NCI-H748 treated with DMSO at 0.1 percent for 48 hours (cell line): ENCODE data around the gene FBXL7.
"Not testable (repeated sequence)": the region's sequence is repeated elsewhere in the genome, so short reads cannot be mapped to it uniquely, and the experiment has no call there.

Experiments
- DNase-seq: peaks from one replicate; lab custom pipeline; 2025; lab: John Stamatoyannopoulos, UW

FBXL7 gene

GRCh38 chr5:15823398-15823797, 323.4 kb downstream of the FBXL7 start:
- DNase-seq, result no peak

GRCh38 chr5:15827741-15828140, 327.8 kb downstream of the FBXL7 start:
- no peak for DNase-seq

- DNase-seq, result no peak
These were observed 331.4 kb downstream of the FBXL7 start for GRCh38 chr5:15831408-15831807.

- no peak for DNase-seq
These were observed 333.4 kb downstream of the FBXL7 start for GRCh38 chr5:15833365-15833764.

GRCh38 chr5:15834596-15835245, 334.7 kb downstream of the FBXL7 start:
- no peak for DNase-seq

GRCh38 chr5:15835514-15835913, 335.5 kb downstream of the FBXL7 start:
- no peak for DNase-seq

GRCh38 chr5:15837551-15838289, 337.7 kb downstream of the FBXL7 start:
- no peak for DNase-seq

GRCh38 chr5:15844253-15844652, 344.3 kb downstream of the FBXL7 start:
- no peak for DNase-seq

- DNase-seq, result no peak
These were observed 344.9 kb downstream of the FBXL7 start for GRCh38 chr5:15844871-15845270.

- no peak for DNase-seq
These were observed 350.6 kb downstream of the FBXL7 start for GRCh38 chr5:15850536-15850935.

GRCh38 chr5:15850939-15851341, 351.0 kb downstream of the FBXL7 start:
- DNase-seq, result peak; percentile 32

GRCh38 chr5:15852217-15852616, 352.2 kb downstream of the FBXL7 start:
- DNase-seq, result no peak

- no peak for DNase-seq
These were observed 353.0 kb downstream of the FBXL7 start for GRCh38 chr5:15852949-15853348.

- DNase-seq, result no peak
These were observed 358.3 kb downstream of the FBXL7 start for GRCh38 chr5:15858326-15858725.

- DNase-seq, result no peak
These were observed 364.7 kb downstream of the FBXL7 start for GRCh38 chr5:15864536-15865215.

- not testable (repeated sequence) for DNase-seq
These were observed 372.3 kb downstream of the FBXL7 start for GRCh38 chr5:15872259-15872658.

GRCh38 chr5:15877914-15878313, 377.9 kb downstream of the FBXL7 start:
- no peak for DNase-seq

GRCh38 chr5:15880201-15880600, 380.2 kb downstream of the FBXL7 start:
- no peak for DNase-seq

- DNase-seq, result no peak
These were observed 385.2 kb downstream of the FBXL7 start for GRCh38 chr5:15885156-15885555.

- no peak for DNase-seq
These were observed 386.2 kb downstream of the FBXL7 start for GRCh38 chr5:15886156-15886555.

- no peak for DNase-seq
These were observed 387.1 kb downstream of the FBXL7 start for GRCh38 chr5:15887093-15887492.

- DNase-seq, result no peak
These were observed 389.0 kb downstream of the FBXL7 start for GRCh38 chr5:15889001-15889400.

GRCh38 chr5:15893866-15894265, 393.9 kb downstream of the FBXL7 start:
- no peak for DNase-seq
